GM19239 (cell line): ENCODE results near the gene KRT4.
"Not testable (repeated sequence)": the region's sequence is repeated elsewhere in the genome, so short reads cannot be mapped to it uniquely, and the experiment has no call there.

Source experiments
- DNase-seq: peaks from one replicate; pipeline ENCODE4 v3.0.0; 2011; ENCODE audit warnings: low spot score; ENCODE audit not compliant: insufficient read length
- FAIRE-seq: peaks from 2 replicates; lab custom pipeline; 2011; peaks lifted over from hg19 to GRCh38; lab: Jason Lieb, UNC

Gene KRT4

DNA sequence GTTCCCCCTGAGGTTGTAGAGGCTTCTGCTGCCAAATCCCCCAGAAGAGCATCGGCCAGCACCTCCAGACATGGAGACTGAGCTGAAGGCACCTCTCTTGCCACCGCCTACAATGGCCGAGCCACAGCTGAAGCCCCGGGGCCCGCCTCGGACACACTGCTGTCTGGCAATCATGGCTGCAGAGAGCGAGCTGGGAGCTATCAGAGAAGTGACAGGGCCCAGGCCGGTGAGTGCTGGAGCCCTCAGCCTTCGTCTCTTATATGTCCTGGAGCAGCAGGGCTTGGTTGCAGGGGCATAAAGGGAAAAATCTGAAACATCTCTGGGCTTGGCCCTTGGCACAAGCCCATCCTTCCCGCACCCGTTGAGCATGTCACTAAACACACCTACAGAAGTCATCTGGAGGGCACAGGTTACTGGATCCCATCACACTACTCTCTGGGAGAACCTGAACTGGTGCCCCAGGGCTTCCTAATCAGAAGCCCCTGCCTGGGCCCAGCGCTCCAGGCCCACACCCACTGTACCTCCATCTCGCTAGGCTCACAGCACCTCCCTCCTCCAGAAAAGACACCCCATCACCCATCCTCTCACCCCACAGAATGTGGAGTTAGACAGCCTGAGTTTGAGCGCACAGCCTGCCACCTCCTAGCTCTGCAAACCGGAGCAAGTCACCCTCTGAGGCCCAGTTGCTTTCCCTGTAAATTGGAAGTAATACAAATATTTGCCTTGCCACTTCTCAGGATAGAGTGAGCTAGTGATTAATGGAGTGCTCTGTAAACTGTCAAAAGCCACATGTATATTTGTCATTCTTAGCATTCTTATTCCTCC, at the start of gene KRT4:
Gene KRT4, minus strand, starts transcription at position 232 of the 825 bp plus-strand sequence. Its CDS starts 58 bp downstream, at position 174.
- FAIRE-seq (no peak), DNase-seq (no peak)

DNA sequence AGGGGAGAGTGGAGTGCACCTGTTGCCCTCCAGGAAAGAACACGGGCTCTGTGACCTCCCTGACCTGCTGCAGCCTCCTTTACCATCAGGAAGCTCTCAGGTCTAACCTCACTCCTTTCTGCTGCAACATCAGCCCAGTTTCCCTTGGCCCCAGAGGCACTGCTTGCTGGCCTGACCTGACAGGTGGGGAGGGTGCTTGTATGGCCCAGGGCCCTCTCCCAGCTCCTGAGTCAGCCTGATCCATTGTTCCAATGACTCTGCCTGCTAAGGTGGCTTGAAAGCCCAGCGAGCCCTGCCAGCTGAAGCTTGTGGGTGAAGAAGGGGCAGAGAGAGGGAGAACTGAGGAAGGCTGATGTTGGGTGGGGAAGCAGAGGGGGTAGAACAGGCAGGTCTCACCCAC, 48.1 kb upstream of the KRT4 start:
- no peak for FAIRE-seq

DNA sequence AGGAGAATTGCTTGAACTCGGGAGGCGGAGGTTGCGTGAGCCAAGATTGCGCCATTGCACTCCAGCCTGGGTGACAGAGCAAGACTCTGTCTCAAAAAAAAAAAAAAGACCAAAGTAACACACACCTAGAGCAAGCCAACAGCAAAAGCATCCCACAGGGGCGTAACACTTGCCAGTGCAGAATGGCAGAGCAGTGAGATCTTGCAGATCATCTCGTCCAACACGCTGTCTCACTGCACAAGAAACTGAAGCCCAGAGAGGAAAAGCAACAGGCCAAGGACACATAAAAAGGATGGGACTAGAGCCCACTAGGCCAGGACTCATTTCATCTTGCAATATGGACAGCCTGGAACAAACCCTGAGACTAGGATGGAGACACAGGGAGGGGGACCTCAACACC, 47.6 kb upstream of the KRT4 start:
- FAIRE-seq, result no peak

More for the DNA sequence above, 48.1 kb upstream of the KRT4 start:
- DNase-seq, result no peak

DNA sequence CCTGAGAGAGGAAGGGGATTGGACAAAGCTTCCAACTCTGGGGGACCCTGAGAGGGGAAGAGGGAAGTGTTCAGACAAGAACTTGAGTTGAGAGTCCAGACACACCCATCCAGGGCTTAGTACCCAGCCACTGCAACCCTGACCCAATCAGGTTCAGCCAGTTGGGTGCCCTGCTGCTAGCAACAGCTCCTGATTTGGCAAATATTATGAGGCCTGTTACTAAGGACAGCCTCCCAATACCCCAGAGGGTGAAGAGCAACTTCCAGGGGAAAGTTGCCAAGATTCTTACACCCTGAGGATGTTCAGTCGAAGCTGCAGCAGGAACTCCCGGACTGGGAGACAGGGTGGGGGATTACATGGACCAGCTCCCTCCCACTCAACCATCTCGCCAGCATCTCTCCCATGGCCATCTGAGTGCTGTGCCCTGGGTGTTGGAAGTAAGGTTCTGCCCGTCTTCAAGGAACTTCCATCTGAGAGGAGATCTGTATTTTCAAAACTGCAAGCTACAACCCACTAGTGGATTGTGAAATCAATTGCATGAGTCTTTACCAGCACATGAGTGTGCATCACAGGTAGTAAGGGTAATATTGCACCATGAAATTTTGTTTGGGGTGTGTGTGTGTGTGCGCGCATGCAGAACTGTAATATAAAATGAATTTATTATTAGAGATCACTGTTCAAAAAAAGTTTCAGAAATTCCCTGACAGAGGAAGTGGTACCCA, 46.3 kb upstream of the KRT4 start:
- no peak for FAIRE-seq
- no peak for DNase-seq

More for the DNA sequence above, 47.6 kb upstream of the KRT4 start:
- no peak for DNase-seq

DNA sequence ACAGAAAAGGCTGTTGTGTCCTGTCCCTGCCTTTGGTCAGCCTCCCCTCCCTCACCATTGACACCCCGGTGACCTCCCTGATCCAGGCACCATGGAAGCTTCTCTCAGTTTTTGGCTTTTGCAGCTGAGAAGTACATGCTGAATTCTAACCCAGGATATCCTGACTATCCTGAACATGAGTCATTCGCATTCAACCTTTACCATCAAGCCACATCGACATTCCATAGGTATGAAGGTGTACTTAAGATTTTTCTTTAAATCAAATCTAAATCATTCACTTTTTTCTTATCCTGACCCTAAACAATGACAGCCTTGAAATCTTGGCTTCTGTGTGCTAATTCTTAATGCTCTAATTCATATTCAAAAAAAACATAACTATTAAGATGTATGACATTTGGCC, 43.6 kb upstream of the KRT4 start:
- FAIRE-seq, result no peak
- DNase-seq, result no peak

DNA sequence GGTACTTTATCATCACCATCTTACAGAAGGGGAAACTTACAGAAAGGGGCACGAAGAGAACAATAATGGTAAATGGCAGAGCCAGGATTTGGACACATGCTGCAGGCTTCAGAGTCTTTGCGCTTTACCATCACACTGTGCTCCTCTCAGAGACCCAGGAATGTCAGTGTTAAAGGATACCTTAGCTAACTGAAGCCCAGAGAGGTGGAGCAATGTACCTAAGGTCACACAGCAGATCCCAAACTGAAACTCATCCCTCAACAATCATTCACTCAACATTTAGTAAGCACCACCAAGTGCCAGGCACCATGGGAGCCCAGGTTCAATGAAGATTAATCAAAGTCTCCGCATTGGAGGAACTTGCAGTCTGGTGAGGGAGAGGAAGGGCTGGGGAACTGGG, 42.9 kb upstream of the KRT4 start:
- DNase-seq (no peak), FAIRE-seq (no peak)

DNA sequence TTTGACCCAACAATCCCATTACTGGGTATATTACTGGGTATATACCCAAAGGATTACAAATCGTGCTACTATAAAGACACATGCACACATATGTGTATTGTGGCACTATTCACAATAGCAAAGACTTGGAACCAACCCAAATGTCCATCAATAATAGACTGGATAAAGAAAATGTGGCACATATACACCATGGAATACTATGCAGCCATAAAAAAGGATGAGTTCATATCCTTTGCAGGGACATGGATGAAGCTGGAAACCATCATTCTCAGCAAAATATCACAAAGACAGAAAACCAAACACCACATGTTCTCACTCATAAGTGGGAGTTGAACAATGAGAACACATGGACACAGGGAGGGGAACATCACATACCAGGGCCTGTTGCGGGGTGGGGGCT, 42.2 kb upstream of the KRT4 start:
- DNase-seq, FAIRE-seq: not testable (repeated sequence)

DNA sequence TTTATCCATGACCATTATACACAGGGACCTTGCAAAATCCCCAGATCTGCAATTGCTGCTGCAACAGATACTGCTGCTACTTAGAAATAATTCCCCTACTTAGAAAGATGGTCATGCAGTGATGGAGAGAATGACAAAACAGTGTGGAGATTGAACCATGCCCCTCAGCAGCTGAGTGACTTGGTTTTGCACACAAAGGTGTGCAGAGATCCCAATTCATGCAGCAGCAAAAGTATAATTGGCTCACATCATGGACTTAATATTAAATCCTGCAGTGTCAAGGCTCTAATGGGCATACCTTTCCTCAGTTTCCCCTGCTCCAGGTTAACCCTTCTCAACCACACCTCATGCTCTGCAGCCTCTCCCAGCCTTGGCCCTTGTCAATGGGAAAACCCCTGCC, 37.9 kb upstream of the KRT4 start:
- FAIRE-seq, result no peak
- DNase-seq, result no peak

DNA sequence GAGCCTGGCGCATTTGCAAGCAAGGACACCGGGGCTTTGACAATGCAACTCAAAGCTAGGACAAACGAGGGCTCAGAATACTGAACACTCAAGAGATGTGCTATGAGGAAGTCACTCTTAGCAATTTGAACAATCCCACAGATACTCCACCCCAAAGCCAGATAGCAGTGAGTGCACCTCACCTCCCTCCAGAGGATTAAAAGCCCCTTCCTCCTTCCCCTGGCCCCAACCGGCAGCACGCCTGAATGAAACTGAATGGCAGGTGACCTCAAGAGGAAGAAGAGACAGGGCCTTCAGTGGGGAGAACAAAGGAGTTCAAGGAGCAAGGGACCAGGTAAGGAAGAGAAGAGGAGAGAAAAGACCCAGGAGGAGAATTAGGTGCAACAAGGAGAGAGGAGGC, 36.8 kb upstream of the KRT4 start:
- DNase-seq (no peak), FAIRE-seq (no peak)

DNA sequence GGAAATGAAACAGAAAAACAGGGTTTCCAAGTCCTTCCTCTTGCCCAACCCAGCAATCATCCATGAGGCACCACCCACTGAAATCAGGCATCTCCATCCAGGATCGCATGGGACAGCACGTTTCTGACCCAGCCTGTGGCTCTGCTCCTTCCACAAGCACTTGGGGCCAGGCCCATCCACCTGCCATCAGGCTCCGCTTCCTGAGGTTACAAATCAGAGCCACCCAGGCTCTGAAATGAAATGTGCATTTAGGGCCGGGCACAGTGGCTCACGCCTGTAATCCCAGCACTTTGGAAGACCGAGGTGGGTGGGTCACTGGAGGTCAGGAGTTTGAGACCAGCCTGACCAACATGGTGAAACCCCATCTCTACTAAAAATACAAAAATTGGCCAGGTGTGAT, 35.6 kb upstream of the KRT4 start:
- FAIRE-seq, result no peak
- DNase-seq, result no peak

DNA sequence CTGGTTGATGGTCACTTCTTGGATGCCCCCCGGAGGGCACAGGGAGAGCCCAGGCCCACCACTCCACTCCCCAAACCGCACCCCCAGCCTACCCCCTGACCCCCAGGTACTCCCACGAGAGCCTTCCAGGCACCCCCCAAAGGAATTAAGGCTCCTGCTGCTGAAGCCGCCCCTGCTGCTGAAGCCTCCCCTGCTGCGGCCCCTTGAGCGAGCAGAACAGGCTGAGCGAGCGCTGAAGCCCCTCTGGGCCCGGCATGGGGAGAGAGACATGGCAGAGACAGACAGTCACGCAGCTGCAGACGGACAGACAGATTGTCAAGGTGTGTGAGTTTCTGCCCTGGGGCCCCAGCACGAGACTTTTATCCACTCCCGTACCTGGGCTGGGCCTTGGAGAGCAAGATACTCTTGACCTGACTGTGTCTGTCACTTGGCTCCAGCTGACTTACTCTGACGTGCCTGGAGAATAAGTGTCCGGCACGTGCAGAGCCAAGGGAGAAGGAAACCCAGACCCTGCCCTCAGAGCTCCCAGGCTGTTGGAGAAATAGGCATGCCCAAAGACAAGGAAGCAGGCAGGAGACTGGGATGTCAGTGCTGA, 34.8 kb upstream of the KRT4 start, which contains the start of gene KRT78:
Gene KRT78, minus strand, starts transcription at position 334 of the 595 bp plus-strand sequence. Its CDS starts 64 bp downstream, at position 270.
- FAIRE-seq (no peak), DNase-seq (no peak)

DNA sequence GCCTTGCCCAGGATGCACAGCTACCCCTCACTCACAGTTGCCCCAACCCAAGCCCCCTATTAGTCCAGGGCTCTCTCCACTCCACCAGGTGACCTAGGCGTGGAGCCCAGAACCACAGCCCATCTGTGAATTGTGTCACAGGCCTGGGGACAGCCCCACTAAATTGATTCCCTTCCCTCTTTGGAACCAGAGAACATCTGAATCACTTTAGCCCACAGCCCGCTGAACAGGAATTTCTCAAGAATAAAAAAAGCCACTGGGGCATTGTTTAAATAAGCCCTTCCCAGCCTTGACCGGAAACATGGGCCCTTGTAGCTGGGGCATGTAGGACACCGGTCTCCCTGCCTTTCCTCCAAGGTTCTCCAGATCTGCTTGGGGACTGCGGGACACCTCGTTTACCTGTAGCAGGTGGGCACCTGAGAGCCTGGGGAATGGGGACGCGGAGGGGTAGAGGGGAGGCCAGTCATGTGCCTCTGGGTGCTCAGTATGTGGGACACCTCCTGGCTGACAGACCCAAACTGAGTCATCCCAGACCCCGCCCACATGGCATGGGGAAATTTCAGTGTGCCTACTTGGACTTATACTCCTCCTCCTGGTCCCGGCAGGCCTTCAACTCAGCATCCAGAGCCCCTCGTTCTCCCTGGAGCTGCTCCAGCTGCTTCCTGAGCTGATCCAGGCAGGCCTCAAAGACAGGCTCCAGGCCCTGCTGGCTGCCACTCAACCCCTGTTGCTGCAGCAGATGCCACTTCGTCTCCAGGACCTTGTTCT, 33.6 kb upstream of the KRT4 start:
- DNase-seq (no peak), FAIRE-seq (no peak)

DNA sequence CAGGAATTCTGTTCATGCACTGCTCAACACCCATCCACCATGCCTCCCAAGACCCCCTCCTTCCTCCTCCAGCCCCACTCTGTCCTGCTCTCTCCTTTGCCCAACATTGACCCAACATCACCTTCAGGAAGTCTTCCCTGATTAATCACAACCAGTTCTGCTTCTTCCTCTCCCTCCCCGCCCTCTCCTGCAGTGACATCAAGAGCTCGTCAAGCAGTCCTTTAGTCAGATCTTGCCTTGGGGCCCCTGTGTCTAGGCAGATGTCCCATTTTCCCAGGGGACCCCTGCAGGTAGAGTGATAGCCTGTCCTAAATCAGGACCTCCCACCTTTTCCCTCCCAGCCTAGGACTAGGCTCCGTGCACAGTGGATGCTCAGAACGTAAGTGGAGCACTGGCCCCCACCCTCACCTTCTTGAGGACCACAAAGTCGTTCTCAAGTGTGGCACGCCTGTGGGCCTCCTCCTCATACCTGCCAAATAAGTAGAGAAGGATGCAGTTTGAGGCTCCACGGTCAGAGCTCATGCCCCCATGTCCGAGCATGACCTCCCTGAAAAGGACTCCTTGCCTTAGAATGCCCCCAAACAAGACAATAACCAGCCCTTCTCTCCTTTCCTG, 32.5 kb upstream of the KRT4 start:
- DNase-seq, result no peak
- no peak for FAIRE-seq

DNA sequence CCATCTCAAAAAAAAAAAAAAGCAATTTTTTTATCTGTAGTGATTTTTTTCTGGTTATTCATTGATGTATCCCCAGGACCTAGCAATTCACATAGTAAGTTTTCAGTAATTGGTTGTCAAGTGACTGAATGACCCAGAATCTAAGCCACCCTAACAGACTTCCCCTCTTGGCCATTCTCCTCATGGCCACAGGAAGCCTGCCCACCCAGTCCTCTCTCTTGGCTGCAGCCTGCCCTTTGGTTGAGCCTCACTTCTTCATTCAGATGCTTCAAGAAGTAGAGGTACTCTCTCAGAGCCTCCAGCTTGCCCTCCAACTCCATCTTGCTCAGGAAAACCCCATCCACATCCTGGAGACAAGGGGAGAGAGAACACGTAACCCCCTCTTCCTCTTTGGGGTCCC, 32.0 kb upstream of the KRT4 start:
- no peak for DNase-seq
- no peak for FAIRE-seq

DNA sequence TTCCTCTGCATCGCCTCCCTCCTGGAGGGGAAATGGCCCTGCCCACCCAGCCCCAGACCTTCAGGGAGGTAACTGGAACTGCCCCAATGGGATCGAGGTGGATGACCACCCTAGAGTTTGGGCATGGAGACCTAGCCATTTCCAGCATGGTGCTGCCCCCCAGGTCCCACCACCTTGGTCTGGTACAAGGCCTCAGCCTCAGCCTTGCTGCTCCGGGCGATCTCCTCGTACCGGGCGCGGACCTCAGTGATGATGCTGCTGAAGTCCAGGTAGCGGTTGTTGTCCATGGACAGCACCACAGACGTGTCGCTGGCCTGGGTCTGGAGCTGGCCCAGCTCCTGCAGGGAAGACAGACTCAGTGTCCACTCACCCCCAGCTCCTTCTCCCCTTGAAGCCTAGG, 30.5 kb upstream of the KRT4 start:
- DNase-seq, result no peak
- FAIRE-seq, result no peak

DNA sequence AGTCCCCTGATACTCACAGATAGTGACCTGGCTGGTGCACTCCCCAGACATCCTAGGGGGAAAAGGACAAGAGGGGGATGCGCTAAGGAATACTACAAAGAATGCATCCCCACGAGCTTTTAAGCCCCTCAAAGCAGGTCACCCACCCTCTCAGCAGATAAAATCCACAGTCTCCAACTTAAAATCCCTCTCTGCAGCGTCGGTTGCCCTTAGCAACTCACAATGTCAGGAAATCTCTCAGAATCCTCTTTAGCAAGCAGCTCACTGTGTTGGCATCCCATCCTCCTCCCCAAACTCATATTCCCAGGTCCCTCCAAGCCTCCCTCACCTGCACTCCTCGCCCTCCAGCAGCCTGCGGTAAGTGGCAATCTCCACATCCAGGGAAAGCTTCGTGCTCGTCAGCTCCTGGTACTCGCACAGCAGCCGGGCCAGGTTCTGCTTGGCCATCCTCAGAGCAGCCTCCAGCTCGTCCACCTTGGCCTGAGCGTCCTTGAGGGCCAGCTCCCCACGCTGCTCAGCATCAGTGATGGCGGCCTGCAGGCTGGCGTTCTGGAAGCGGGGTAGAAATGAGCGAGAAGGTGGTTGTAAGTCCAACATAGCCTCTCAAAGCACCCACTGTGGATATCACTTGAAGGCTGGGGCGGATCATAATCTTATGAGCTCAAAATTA, 25.7 kb upstream of the KRT4 start:
- DNase-seq (no peak), FAIRE-seq (no peak)

DNA sequence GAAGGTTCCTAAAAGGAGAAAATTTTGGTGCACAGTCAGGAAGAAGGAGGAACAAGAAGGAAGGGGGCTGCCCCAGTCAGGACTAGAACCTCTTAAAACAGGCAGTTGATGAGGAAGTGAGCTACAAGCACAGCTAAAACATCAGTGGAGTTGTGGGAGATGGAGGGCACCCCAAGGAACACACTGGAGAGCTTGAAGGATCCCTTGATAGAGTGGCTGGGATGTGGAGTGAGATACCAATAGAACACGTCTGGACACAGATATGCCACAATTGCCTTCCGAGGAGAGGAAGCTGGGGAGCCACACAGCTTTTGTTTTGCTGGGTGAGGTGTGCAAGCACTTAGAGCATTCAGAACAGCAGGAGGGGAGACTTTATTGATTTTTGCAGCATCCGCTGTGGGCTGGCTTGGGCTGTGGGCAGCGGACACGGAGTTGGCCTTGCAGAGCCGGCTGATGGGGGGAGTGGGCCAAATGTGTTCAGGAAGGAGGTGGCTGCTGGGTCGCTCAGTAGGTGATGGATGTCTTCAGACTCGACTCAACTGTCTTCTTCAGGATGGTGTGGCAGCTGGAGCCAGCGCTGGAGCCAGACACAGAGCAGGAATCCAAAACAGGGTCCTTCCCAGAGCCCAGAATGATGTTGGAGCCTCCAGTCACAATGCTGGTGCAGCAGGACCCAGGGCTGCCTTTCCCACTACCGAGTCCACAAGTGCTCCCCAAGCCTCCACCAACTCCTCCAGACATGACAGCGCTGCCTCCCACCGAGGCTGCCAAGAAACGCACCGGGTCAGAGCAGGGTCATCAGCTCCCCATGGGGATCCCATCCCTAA, 24.9 kb upstream of the KRT4 start:
- DNase-seq (no peak), FAIRE-seq (no peak)

DNA sequence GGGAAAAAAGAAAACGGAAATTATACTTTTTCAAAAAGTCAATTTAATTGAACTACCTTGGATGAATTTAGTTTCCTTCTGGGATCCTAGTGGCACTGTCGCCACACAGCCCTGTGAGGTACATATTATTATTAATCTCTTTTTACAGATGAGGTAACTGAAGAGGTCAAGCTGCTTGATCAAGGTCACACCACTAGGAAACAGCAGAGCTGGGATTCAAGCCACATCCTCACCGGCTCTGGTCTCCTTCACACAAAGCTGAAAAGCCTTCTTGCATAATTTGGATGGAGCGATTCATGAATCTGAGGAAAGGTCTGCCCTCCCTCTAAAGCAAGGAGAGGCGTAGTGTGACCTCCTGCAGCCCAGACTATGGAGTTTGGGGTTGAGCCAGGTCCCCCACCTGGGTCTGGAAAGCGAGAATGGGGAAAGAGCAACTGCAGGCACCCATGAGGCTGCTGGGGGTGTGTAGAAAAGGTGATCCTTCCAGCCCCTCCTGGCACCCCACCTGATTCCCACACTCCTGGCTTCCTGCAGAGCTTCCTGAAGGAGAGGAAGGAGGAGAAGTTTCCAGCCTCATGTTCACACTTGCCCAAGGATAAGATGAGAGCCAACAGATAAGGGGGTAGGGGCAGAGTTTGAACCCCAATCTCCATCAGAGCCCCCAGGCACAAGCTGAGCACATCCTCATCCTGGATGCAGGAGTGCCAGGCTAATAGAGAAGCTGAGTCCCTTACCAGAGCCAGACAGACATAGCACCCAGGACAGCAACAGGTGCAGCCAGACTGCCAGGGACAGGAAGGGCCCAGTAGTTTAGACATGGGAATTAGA, 24.1 kb upstream of the KRT4 start:
- FAIRE-seq, result no peak
- no peak for DNase-seq
